ENCODE results near the gene SCO2. TPM values are rescaled to one million over a fixed set of nuclear protein-coding genes. Genes with fewer than 3 reads are reported as not detected.
A peak's percentile ranks its signal among the peaks of the same experiment; 100 is the strongest.

SCO2 gene
- total and polyA plus RNA-seq, 2 of the 13 experiments (the other 11 are each of a cell fraction or from before 2014, with no cell fraction given): 0.32 to 3.7 TPM

- TF ChIP-seq ZNF280B (CRISPR knock-in tag; IDR thresholded peaks at IDR 0.05; ENCODE audit: borderline replicate concordance) (peak; percentile 76; the same call in 1 of the 2 replicates), ZNF740 (CRISPR knock-in tag; IDR thresholded peaks at IDR 0.05) (0 out of 2 replicates have a peak, but pooled peaks have one; percentile 22), ATF4 (CRISPR knock-in tag; IDR thresholded peaks at IDR 0.05) (peak in 1 of 2 experiments; percentile 71; a peak in 2 of 4 replicates), PPARG (CRISPR knock-in tag; conservative IDR thresholded peaks at IDR 0.05) (0 out of 2 replicates have a peak, but pooled peaks have one; percentile 41), RXRB (CRISPR knock-in tag; IDR thresholded peaks at IDR 0.05; ENCODE audit: borderline replicate concordance) (peak; percentile 64; the same call in 1 of the 2 replicates), MNT (IDR thresholded peaks at IDR 0.05) (peak; percentile 23; the same call in 1 of the 2 replicates), ZNF331 (CRISPR knock-in tag; IDR thresholded peaks at IDR 0.05) (peak; percentile 61; the same call in 1 of the 2 replicates), ZBTB2 (CRISPR knock-in tag; IDR thresholded peaks at IDR 0.05; ENCODE audit: low read depth) (peak; percentile 90), ZIK1 (CRISPR knock-in tag; IDR thresholded peaks at IDR 0.05; ENCODE audit: borderline replicate concordance, low read depth) (no peak), NFRKB (IDR thresholded peaks at IDR 0.05) (no peak), ISL2 (CRISPR knock-in tag; IDR thresholded peaks at IDR 0.05) (peak; percentile 17; the same call in 1 of the 2 replicates), ZSCAN20 (CRISPR knock-in tag; IDR thresholded peaks at IDR 0.05; ENCODE audit: borderline replicate concordance) (no peak), TBX2 (CRISPR knock-in tag; IDR thresholded peaks at IDR 0.05; ENCODE audit: borderline replicate concordance) (no peak; the same call in 1 of the 2 replicates), NFE2L1 (CRISPR knock-in tag; IDR thresholded peaks at IDR 0.05; ENCODE audit: borderline replicate concordance) (no peak), RORA (CRISPR knock-in tag; IDR thresholded peaks at IDR 0.05) (no peak), ZBTB7A (CRISPR knock-in tag; IDR thresholded peaks at IDR 0.05) (peak; percentile 76), ZHX1 (CRISPR knock-in tag; IDR thresholded peaks at IDR 0.05; ENCODE audit: low read depth) (0 out of 2 replicates have a peak, but pooled peaks have one; percentile 47), MAF1 (CRISPR knock-in tag; IDR thresholded peaks at IDR 0.05; ENCODE audit: borderline replicate concordance) (no peak), ZNF230 (CRISPR knock-in tag; IDR thresholded peaks at IDR 0.05) (no peak)
Measured at GRCh38 chr22:50507991-50508884, 17.2 kb downstream of the SCO2 start, which contains the start of gene NCAPH2 (continued).

Data from HepG2 (cell line).